Endothelial cell (in vitro differentiated cells): ENCODE data around the gene EXOC3L1. TPM values are rescaled to one million over a fixed set of nuclear protein-coding genes. Genes with fewer than 3 reads are reported as not detected.

Experiments
- DNase-seq: peaks from one replicate; pipeline ENCODE4 v3.0.0; 2021; ENCODE audit warnings: low spot score
- H3K27ac Mint-ChIP-seq: one replicate; pipeline ENCODE4 v1.8.0; 2021; ENCODE audit warnings: mixed read lengths, inconsistent platforms; ENCODE audit not compliant: unreplicated experiment
- H3K27me3 Mint-ChIP-seq: one replicate; pipeline ENCODE4 v1.8.0; 2021; ENCODE audit warnings: mild to moderate bottlenecking, moderate library complexity, mixed read lengths, inconsistent platforms; ENCODE audit not compliant: unreplicated experiment
- H3K36me3 Mint-ChIP-seq: one replicate; pipeline ENCODE4 v1.8.0; 2021; ENCODE audit warnings: mild to moderate bottlenecking, low read depth, mixed read lengths, inconsistent platforms; ENCODE audit not compliant: unreplicated experiment
- H3K4me1 Mint-ChIP-seq: one replicate; pipeline ENCODE4 v1.8.0; 2021; ENCODE audit warnings: mild to moderate bottlenecking, mixed read lengths, inconsistent platforms; ENCODE audit not compliant: unreplicated experiment
- H3K4me3 Mint-ChIP-seq: one replicate; pipeline ENCODE4 v1.8.0; 2021; ENCODE audit warnings: mild to moderate bottlenecking, mixed read lengths, inconsistent platforms; ENCODE audit not compliant: unreplicated experiment
- H3K9me3 Mint-ChIP-seq: one replicate; pipeline ENCODE4 v1.8.0; 2021; ENCODE audit warnings: mixed read lengths, inconsistent platforms; ENCODE audit not compliant: unreplicated experiment
- CTCF ChIP-seq: fragments of 200-600 bp; sonication (generic); IDR thresholded peaks from one replicate; pipeline ENCODE4 v1.5.0; 2021; ENCODE audit warnings: antibody characterized with exemption; ENCODE audit not compliant: unreplicated experiment
- total RNA-seq: library from RNA; stranded (reverse); fragmentation: NEBNext Ultra II Directional; extraction: Animal tissue kit (Norgen Biotek cat#: 25700); gene quantifications from one replicate; pipeline ENCODE4 v1.2.1, GENCODE V29; 2021; ENCODE audit not compliant: unreplicated experiment

EXOC3L1 gene
- total RNA-seq, 1 donor from 2014 or later = 150 TPM

GRCh38 chr16:67173808-67174705 lies 15.9 kb downstream of the EXOC3L1 start:
- Mint-ChIP-seq H3K4me1 (peaks cover 28% of the 10 kb centered on the region), H3K36me3 (peaks cover 23% of the 10 kb centered on the region), H3K27ac (peak overlapping the region; percentile 80), H3K9me3 (no peaks in the 10 kb centered on the region), H3K27me3 (peaks cover 46% of the 10 kb centered on the region), H3K4me3 (peak overlapping the region; percentile 88)
- TF ChIP-seq CTCF = peak; percentile 25
- peak; percentile 70 for DNase-seq

- Mint-ChIP-seq H3K4me1 (peaks cover 24% of the 10 kb centered on the region), H3K36me3 (peaks cover 20% of the 10 kb centered on the region), H3K4me3 (peak overlapping the region; percentile 88), H3K27me3 (peaks cover 51% of the 10 kb centered on the region), H3K9me3 (no peaks in the 10 kb centered on the region), H3K27ac (peak overlapping the region; percentile 80)
- TF ChIP-seq CTCF = no peak
- DNase-seq = no peak
Measured at GRCh38 chr16:67173323-67173722, 16.6 kb downstream of the EXOC3L1 start.

GRCh38 chr16:67170949-67171649 lies 18.8 kb downstream of the EXOC3L1 start:
- no peaks in the 10 kb centered on the region for H3K9me3 Mint-ChIP-seq
- no peak overlapping the region for H3K27ac Mint-ChIP-seq
- peak overlapping the region; percentile 47 for H3K4me3 Mint-ChIP-seq
- H3K4me1 Mint-ChIP-seq = peaks cover 24% of the 10 kb centered on the region
- no peak for TF ChIP-seq CTCF
- H3K27me3 Mint-ChIP-seq = peaks cover 54% of the 10 kb centered on the region
- H3K36me3 Mint-ChIP-seq = peaks cover 6% of the 10 kb centered on the region
- DNase-seq = no peak

GRCh38 chr16:67170168-67170948 lies 19.6 kb downstream of the EXOC3L1 start, which contains the start of gene NOL3:
TSS of gene NOL3 (plus strand) at chr16:67170538.
- Mint-ChIP-seq H3K4me1 (peaks cover 24% of the 10 kb centered on the region), H3K9me3 (no peaks in the 10 kb centered on the region), H3K27me3 (peaks cover 49% of the 10 kb centered on the region), H3K4me3 (peak within 1 kb of the TSS; percentile 82), H3K27ac (no peak within 1 kb of the TSS), H3K36me3 (peaks cover 3% of the 10 kb centered on the region)
- no peak for DNase-seq
- TF ChIP-seq CTCF = no peak
